Nephron (organoid): ENCODE measurements around the gene NUDT2.
"Not testable (repeated sequence)": the region's sequence is repeated elsewhere in the genome, so short reads cannot be mapped to it uniquely, and the experiment has no call there.

ENCODE experiments used
- H3K27ac Mint-ChIP-seq, 3 experiments: 2 replicates each; pipeline ENCODE4 v1.8.0; 2020; ENCODE audit warnings: mixed read lengths in 3 of 3, mild to moderate bottlenecking in 2 of 3, moderate library complexity in 1 of 3
- H3K27me3 Mint-ChIP-seq: 2 replicates; pipeline ENCODE4 v1.8.0; 2021; ENCODE audit warnings: low read depth, mild to moderate bottlenecking, moderate library complexity, mixed read lengths
- H3K36me3 Mint-ChIP-seq: 2 replicates; pipeline ENCODE4 v1.8.0; 2020; ENCODE audit warnings: low read depth, mixed read lengths
- H3K4me1 Mint-ChIP-seq: 2 replicates; pipeline ENCODE4 v1.8.0; 2020; ENCODE audit warnings: mixed read lengths
- H3K4me3 Mint-ChIP-seq, 3 experiments: 2 replicates each; pipeline ENCODE4 v1.8.0; 2020; ENCODE audit warnings: mild to moderate bottlenecking in 3 of 3, mixed read lengths in 3 of 3, moderate library complexity in 2 of 3
- H3K9me3 Mint-ChIP-seq: 2 replicates; pipeline ENCODE4 v1.8.0; 2020; ENCODE audit warnings: mixed read lengths
- TF ChIP-seq, protein P1 (sequence below), 3 experiments: fragments of 200-600 bp; sonication (generic); IDR thresholded peaks; one replicate each; pipeline ENCODE4 v1.5.0; 2021; ENCODE audit warnings: antibody characterized with exemption in 3 of 3; ENCODE audit not compliant: unreplicated experiment in 3 of 3

NUDT2 gene

GRCh38 chr9:34292552-34292951, 36.8 kb upstream of the NUDT2 start:
- Mint-ChIP-seq H3K4me3 (no peak overlapping the region), H3K27me3 (no peaks in the 10 kb centered on the region), H3K4me1 (peaks cover 4% of the 10 kb centered on the region), H3K9me3 (no peaks in the 10 kb centered on the region), H3K27ac (no peak overlapping the region), H3K36me3 (peaks cover 5% of the 10 kb centered on the region)
- TF ChIP-seq, protein P1, sequence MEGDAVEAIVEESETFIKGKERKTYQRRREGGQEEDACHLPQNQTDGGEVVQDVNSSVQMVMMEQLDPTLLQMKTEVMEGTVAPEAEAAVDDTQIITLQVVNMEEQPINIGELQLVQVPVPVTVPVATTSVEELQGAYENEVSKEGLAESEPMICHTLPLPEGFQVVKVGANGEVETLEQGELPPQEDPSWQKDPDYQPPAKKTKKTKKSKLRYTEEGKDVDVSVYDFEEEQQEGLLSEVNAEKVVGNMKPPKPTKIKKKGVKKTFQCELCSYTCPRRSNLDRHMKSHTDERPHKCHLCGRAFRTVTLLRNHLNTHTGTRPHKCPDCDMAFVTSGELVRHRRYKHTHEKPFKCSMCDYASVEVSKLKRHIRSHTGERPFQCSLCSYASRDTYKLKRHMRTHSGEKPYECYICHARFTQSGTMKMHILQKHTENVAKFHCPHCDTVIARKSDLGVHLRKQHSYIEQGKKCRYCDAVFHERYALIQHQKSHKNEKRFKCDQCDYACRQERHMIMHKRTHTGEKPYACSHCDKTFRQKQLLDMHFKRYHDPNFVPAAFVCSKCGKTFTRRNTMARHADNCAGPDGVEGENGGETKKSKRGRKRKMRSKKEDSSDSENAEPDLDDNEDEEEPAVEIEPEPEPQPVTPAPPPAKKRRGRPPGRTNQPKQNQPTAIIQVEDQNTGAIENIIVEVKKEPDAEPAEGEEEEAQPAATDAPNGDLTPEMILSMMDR (IDR thresholded peaks at IDR 0.05; ENCODE audit: unreplicated experiment in 3 of 3), result no peak

- not testable (repeated sequence) for H3K27me3 Mint-ChIP-seq, H3K36me3 Mint-ChIP-seq, H3K27ac Mint-ChIP-seq, H3K9me3 Mint-ChIP-seq, H3K4me3 Mint-ChIP-seq, H3K4me1 Mint-ChIP-seq
Observed at GRCh38 chr9:34301064-34301463, 28.3 kb upstream of the NUDT2 start.

DNA sequence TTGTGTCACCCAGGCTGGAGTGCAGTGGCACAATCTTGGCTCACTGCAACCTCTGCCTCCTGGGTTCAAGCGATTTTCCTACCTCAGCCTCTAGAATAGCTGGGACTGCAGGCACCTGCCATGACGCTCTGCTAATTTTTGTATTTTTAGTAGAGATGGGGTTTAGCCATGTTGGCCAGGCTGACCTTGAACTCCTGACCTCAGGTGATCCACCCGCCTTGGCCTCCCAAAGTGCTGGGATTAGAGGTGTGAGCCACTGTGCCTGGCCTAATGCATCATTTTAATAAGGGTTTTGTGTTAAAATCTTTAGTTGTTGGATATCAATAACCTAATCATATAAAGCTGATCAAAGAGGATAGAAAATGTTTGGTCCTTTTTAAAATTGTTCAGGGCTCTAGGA, 21.1 kb upstream of the NUDT2 start:
- Mint-ChIP-seq H3K4me3 (peak overlapping the region in 2 of 3 experiments; percentile 28 to 95), H3K4me1 (peaks cover 13% of the 10 kb centered on the region)
- not testable (repeated sequence) for H3K9me3 Mint-ChIP-seq, H3K27ac Mint-ChIP-seq, H3K36me3 Mint-ChIP-seq, H3K27me3 Mint-ChIP-seq

DNA sequence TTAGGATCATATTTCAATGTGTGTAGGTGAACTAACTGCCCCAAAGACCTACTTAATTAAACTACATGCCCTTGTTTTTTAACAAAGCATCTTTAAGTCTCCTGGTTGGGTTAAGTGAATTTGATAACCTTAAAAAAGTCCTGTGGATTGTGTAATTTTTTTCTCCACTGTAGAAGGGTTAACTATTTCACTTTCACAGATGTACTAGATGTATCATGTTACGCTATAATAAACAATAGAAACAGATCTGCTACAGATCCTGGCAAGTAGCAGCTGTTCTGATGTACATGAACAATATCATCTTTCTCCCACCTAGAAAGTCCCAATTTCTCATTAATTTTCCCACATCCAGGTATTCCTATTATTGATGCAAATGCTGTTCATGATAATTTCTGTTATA, 19.2 kb upstream of the NUDT2 start:
- peak overlapping the region; percentile 3 to 95 (median 82) for H3K4me3 Mint-ChIP-seq
- no peaks in the 10 kb centered on the region for H3K9me3 Mint-ChIP-seq
- no peaks in the 10 kb centered on the region for H3K27me3 Mint-ChIP-seq
- peak overlapping the region; percentile 22 to 43 (median 41) for H3K27ac Mint-ChIP-seq
- peaks cover 4% of the 10 kb centered on the region for H3K36me3 Mint-ChIP-seq
- TF ChIP-seq, protein P1 (IDR thresholded peaks at IDR 0.05; ENCODE audit: unreplicated experiment in 3 of 3), result no peak
- H3K4me1 Mint-ChIP-seq, result peaks cover 5% of the 10 kb centered on the region

GRCh38 chr9:34311499-34312185, 17.7 kb upstream of the NUDT2 start:
- no peaks in the 10 kb centered on the region for H3K27me3 Mint-ChIP-seq
- TF ChIP-seq, protein P1 (IDR thresholded peaks at IDR 0.05; ENCODE audit: unreplicated experiment in 3 of 3), result no peak
- peaks cover 5% of the 10 kb centered on the region for H3K4me1 Mint-ChIP-seq
- H3K9me3 Mint-ChIP-seq, result no peaks in the 10 kb centered on the region
- no peaks in the 10 kb centered on the region for H3K36me3 Mint-ChIP-seq
- H3K4me3 Mint-ChIP-seq, result peak overlapping the region in 2 of 3 experiments; percentile 77 to 84
- H3K27ac Mint-ChIP-seq, result peak overlapping the region; percentile 3 to 26 (median 20)

DNA sequence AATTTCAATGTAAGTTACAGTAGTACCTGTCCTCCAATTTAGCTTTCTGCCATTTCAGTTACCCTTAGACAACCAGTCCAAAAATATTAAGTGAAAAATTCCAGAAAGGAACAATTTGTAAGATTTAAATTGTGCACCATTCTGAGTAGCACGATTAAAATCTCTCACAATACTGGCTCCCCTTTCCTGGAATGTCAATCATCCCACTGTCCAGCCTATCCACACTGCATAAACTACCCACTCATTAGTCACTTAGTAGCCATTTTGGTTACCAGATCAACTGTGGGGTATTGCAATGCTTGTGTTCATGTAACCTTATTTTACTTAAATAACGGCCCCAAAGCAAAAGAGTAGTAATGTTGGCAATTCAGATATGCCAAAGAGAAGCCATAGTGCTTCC, 11.9 kb upstream of the NUDT2 start:
- Mint-ChIP-seq H3K4me1 (peaks cover 10% of the 10 kb centered on the region), H3K27me3 (no peaks in the 10 kb centered on the region), H3K9me3 (no peaks in the 10 kb centered on the region), H3K27ac (no peak overlapping the region), H3K36me3 (no peaks in the 10 kb centered on the region), H3K4me3 (no peak overlapping the region)
- TF ChIP-seq, protein P1 (IDR thresholded peaks at IDR 0.05; ENCODE audit: unreplicated experiment in 3 of 3), result no peak

DNA sequence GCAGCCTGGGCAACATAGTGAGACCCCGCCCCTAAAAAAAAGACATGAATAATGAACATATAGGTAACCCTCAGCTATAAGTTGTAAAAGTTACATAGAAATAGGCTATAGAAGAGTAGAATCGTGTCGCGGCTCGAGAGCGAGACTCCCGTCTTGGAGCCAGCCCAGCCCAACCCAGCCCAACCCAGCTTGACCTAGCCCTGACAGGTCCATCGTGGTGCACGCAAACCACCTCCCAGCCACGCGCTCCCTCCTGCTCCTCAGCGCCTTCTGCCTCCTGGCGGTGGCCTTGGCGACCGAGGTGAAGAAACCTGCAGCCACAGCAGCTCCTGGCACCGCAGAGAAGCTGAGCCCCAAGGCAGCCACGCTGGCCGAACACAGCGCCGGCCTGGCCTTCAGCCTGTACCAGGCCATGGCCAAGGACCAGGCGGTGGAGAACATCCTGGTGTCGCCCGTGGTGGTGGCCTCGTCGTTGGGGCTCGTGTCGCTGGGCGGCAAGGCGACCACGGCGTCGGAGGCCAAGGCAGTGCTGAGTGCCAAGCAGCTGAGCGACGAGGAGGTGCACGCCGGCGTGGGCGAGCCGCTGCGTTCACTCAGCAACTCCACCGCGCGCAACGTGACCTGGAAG, 11.1 kb upstream of the NUDT2 start:
- H3K4me1 Mint-ChIP-seq, result peaks cover 16% of the 10 kb centered on the region
- TF ChIP-seq, protein P1 (IDR thresholded peaks at IDR 0.05; ENCODE audit: unreplicated experiment in 3 of 3), result no peak
- H3K4me3 Mint-ChIP-seq, result no peak overlapping the region
- H3K27me3 Mint-ChIP-seq, result no peaks in the 10 kb centered on the region
- H3K27ac Mint-ChIP-seq, result no peak overlapping the region
- no peaks in the 10 kb centered on the region for H3K36me3 Mint-ChIP-seq
- H3K9me3 Mint-ChIP-seq, result no peaks in the 10 kb centered on the region
